ENCODE results near the gene APIP. TPM values are rescaled to one million over a fixed set of nuclear protein-coding genes. Genes with fewer than 3 reads are reported as not detected.
A peak's percentile ranks its signal among the peaks of the same experiment; 100 is the strongest.

Gene APIP
- total RNA-seq, 1 experiment from 2014 or later = 31.3 TPM

DNA sequence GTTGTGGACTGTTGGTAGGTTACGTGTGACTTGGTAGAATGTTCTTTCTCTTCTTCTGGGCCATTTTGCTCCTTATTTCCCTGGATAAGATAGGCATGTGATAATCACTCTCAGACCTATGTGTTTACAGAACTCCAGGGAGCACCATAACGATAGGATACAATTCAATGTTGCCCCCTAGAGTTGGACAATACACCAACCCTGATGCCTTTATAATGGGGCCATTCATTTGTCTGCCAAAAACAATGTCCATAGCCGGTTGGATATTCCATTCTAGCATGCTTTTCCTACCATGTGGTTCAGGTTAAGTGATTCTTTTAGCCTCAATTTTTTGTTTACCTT, 60.5 kb downstream of the APIP start:
- no peak overlapping the region for H3K23ac ChIP-seq (ENCODE audit: insufficient read length, low read depth, low read length)
- TF ChIP-seq, protein P1, sequence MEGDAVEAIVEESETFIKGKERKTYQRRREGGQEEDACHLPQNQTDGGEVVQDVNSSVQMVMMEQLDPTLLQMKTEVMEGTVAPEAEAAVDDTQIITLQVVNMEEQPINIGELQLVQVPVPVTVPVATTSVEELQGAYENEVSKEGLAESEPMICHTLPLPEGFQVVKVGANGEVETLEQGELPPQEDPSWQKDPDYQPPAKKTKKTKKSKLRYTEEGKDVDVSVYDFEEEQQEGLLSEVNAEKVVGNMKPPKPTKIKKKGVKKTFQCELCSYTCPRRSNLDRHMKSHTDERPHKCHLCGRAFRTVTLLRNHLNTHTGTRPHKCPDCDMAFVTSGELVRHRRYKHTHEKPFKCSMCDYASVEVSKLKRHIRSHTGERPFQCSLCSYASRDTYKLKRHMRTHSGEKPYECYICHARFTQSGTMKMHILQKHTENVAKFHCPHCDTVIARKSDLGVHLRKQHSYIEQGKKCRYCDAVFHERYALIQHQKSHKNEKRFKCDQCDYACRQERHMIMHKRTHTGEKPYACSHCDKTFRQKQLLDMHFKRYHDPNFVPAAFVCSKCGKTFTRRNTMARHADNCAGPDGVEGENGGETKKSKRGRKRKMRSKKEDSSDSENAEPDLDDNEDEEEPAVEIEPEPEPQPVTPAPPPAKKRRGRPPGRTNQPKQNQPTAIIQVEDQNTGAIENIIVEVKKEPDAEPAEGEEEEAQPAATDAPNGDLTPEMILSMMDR (conservative IDR thresholded peaks at IDR 0.05) = peak; percentile 20; the same call in 1 of the 3 replicates
- no peak overlapping the region for H3K27ac ChIP-seq (ENCODE audit: insufficient read length, low read depth, low read length)
- no peak overlapping the region for H2BK5ac ChIP-seq (ENCODE audit: insufficient read length, low read length)
- no CpG with 5 or more reads among the region's 3 CpGs for WGBS (ENCODE audit: extremely low coverage, insufficient read length, low lambda C conversion rate)
- H2BK120ac ChIP-seq (ENCODE audit: low read depth, low read length, poor library complexity, severe bottlenecking) = no peak overlapping the region
- no peak overlapping the region for H3K4me2 ChIP-seq (ENCODE audit: insufficient read depth, insufficient read length, low read length)
- H3K4ac ChIP-seq (ENCODE audit: low read depth, low read length) = no peak overlapping the region
- H3K79me1 ChIP-seq (ENCODE audit: insufficient read depth, low read depth, low read length, poor library complexity, severe bottlenecking) = no peaks in the 10 kb centered on the region
- no peak overlapping the region for H4K8ac ChIP-seq (replicated peaks; ENCODE audit: insufficient read length, low read depth, low read length)
- H3T11ph ChIP-seq (ENCODE audit: low read length) = no peak overlapping the region
- H4K20me1 ChIP-seq (ENCODE audit: control insufficient read depth, insufficient read depth, insufficient read length) = no peaks in the 10 kb centered on the region
- H3K27ac Mint-ChIP-seq = no peak overlapping the region
- H2BK15ac ChIP-seq (ENCODE audit: low read depth, low read length) = no peak overlapping the region
- no peak overlapping the region for H3K56ac ChIP-seq (ENCODE audit: insufficient read length, low read depth, low read length)
- H3K36me3 Mint-ChIP-seq (ENCODE audit: insufficient read depth in 1 of 3, low read depth in 3 of 3) = peaks cover 0 to 2% (median 1%) of the 10 kb centered on the region in 3 experiments; a peak in 2 of 7 replicates
- H2BK12ac ChIP-seq (ENCODE audit: insufficient read length, low read depth, low read length) = no peak overlapping the region
- no peaks in the 10 kb centered on the region for H3K27me3 ChIP-seq (ENCODE audit: insufficient read depth, low read length)
- no peak overlapping the region for H3K18ac ChIP-seq (ENCODE audit: insufficient read length, low read depth, low read length)
- no peak overlapping the region for H2AFZ ChIP-seq (ENCODE audit: low read length)
- H3K4me1 ChIP-seq (ENCODE audit: insufficient read depth, low read length) = no peaks in the 10 kb centered on the region
- DNase-seq = no peak
- H2BK20ac ChIP-seq (ENCODE audit: low read depth, low read length, poor library complexity, severe bottlenecking) = no peak overlapping the region
- H3K23me2 ChIP-seq (ENCODE audit: insufficient read length, low read depth, low read length, poor library complexity, severe bottlenecking) = no peaks in the 10 kb centered on the region
- H3K14ac ChIP-seq (ENCODE audit: insufficient read depth, low read length) = no peak overlapping the region
- H3K4me3 Mint-ChIP-seq = no peak overlapping the region
- no peak overlapping the region for H4K91ac ChIP-seq (ENCODE audit: insufficient read length, low read depth, low read length)
- no peak overlapping the region for H2AK5ac ChIP-seq (ENCODE audit: insufficient read length, low read length)
- H3K9me3 ChIP-seq (ENCODE audit: control insufficient read depth, low read depth, low read length) = no peaks in the 10 kb centered on the region
- H4K5ac ChIP-seq (ENCODE audit: insufficient read length, low read depth, low read length) = no peak overlapping the region
- peaks cover 17 to 19% of the 10 kb centered on the region in 2 experiments; a peak in 3 of 4 replicates for H3K4me1 Mint-ChIP-seq
- H3K9ac ChIP-seq (ENCODE audit: extremely low read depth, insufficient read length, low read length) = no peak overlapping the region
- no peaks in the 10 kb centered on the region; a peak in 1 of 5 replicates for H3K9me3 Mint-ChIP-seq
- H3K27me3 Mint-ChIP-seq (ENCODE audit: low read depth) = no peaks in the 10 kb centered on the region
- no peaks in the 10 kb centered on the region for H3K79me2 ChIP-seq (ENCODE audit: insufficient read depth, low read length)
